CD4-positive, alpha-beta T cell treated with Interleukin-6 for 4 hours (primary cell): ENCODE data around the gene CHTF18.
"Not testable (repeated sequence)": the region's sequence is repeated elsewhere in the genome, so short reads cannot be mapped to it uniquely, and the experiment has no call there.

Experiments used
- DNase-seq: peaks from one replicate; pipeline ENCODE4 v3.0.0-alpha.2; 2020; ENCODE audit warnings: mixed read lengths

CHTF18 gene

GRCh38 chr16:760545-761343 is 27.7 kb upstream of the CHTF18 start, which contains the start of gene MSLN:
TSS of gene MSLN (plus strand) at chr16:760734. CDS start at chr16:762681, 1,947 bp downstream.
- no peak for DNase-seq

GRCh38 chr16:761625-762513 is 26.6 kb upstream of the CHTF18 start:
- DNase-seq, result no peak

DNA sequence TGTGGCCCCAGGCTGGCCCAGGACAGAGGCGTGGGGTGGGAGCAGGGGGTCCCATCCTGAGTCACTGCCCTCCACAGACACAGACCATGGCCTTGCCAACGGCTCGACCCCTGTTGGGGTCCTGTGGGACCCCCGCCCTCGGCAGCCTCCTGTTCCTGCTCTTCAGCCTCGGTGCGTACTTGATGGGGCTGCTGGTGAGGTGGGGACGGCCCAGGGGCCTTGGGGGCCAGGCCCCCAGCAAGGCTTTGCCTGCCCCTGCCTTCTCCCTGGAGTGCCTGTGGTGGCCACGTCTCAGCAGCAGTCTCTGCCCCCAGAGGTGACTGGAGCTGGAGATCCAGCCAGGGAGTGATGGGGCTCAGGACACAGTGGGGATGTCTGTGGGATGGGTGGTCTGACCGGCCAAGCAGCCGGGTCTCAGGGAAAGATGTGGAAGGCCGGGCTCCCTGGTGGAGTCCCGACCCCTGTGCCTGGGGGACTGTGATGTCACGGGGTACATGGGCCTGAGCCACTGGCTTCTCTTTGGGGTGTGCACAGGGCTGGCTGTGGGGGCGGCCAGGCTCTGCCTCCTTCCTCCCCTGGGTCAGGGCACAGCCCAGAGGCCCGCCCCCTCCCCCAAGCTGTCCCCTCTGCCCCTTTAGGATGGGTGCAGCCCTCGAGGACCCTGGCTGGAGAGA is 25.7 kb upstream of the CHTF18 start:
- DNase-seq, result no peak

DNA sequence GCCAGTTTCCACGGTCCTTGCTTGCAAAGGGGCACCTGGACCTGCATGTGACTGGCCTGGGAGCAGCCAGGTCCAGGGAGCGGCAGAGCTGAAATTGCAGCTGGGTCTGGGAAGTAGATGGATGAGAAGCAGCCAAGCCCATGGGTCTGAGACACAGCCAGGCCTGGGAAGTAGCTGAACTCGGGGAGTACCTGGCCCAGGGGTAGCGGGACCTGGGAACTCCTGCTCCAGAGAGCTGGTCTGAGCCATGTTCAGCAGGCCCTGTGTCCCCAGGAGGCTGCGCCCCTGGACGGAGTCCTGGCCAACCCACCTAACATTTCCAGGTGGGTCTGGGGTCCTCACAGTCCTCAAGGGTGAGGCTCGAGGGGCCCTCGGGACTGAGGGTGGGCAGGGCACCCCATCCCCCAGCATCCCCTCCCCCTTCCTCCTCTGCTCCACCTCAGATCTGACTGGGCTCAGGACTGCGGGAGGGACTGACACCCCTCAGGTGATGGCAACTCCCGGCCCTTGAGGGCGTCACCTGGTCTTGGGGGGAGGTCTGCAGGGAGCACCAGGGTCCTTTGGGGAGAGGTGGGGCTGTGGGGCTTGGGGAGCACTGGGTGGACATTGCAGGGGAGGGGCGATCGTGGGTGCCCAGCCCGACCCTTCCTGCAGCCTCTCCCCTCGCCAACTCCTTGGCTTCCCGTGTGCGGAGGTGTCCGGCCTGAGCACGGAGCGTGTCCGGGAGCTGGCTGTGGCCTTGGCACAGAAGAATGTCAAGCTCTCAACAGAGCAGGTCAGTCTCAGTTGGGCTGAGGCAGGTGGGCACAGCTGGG is 24.8 kb upstream of the CHTF18 start:
- no peak for DNase-seq

DNA sequence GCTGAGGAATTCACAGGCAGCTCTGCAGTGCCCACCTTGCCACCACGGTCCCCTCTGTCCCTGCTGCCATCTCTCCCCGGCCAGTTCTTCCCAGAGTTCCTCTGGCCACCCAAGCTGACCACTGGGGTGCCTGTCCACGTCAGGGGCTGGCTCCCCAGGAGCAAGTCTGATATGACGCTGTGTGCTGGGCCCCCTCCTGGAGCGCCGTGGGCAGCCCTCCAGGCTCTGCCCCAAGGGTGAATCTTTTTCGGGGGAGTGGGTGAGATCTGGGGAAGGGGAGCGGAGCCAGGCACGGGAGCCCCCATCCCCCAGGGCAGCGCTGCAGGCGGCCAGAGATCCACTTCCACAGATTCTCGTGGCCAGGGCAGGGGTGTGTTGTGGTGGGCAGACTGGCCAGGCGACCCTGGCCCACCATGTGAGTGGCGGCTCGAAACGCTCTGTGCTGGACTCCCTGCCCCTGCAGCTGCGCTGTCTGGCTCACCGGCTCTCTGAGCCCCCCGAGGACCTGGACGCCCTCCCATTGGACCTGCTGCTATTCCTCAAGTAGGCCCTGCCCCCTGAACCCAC is 24.2 kb upstream of the CHTF18 start:
- DNase-seq, result no peak

GRCh38 chr16:764848-765487 is 23.5 kb upstream of the CHTF18 start:
- DNase-seq, result no peak

DNA sequence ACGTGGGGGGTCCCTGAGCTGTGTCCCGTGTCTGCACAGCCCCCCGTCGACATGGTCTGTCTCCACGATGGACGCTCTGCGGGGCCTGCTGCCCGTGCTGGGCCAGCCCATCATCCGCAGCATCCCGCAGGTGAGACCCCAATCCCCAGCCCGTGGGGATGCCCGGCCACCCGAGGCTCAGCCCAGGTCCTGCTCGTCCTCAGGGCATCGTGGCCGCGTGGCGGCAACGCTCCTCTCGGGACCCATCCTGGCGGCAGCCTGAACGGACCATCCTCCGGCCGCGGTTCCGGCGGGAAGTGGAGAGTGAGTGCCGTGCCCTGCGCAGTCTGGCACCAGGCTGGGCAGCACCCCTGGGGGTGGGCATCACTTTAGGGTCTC is 22.9 kb upstream of the CHTF18 start:
- no peak for DNase-seq

GRCh38 chr16:766008-766819 is 22.2 kb upstream of the CHTF18 start:
- DNase-seq, result no peak

DNA sequence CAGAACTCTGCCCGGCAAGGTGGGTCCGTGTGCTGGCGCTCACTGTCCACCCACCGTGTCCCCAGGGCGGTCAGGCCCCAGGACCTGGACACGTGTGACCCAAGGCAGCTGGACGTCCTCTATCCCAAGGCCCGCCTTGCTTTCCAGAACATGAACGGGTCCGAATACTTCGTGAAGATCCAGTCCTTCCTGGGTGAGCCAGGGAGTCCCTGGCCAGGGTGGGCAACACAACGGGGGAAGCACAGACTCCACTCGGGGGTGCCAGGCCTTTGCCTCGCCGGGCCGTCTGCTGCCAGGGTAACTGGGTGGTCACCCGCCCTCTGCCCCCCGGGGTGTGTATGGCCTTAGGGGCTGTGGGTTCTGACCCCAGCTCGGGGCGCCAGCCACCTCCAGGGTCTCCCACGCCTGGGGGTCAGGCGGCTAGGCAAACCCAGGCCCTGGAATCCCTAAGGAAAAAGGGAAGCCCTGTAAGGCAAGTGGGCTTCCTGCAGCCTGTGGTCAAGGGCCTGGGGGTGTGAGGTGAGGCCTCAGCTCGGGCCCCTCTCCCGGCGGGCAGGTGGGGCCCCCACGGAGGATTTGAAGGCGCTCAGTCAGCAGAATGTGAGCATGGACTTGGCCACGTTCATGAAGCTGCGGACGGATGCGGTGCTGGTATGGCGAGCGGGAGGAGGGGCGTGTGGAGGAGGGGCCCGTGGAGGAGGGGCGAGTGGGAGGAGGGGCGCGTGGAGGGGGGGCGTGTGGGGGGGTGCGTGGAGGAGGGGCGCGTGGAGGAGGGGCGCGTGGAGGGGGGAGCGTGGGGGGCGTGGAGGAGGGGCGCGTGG is 21.4 kb upstream of the CHTF18 start:
- DNase-seq, result no peak

DNA sequence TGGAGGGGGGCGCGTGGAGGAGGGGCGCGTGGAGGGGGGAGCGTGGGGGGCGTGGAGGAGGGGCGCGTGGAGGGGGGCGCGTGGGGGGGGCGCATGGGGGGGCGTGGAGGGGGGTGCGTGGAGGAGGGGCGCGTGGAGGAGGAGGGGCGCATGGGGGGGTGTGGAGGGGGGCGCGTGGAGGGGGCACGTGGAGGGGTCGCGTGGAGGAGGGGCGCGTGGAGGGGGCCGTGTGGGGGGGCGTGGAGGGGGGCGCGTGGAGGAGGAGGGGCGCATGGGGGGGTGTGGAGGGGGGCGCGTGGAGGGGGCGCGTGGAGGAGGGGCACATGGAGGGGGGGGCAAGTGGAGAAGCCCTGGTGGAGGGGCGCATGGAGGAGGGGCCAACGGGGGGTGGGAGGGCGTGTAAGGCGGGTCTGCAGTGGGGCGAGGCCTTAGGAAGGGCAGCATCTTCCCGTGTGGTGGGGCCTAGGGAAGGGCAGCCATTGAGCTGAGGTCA is 20.6 kb upstream of the CHTF18 start:
- DNase-seq, result no peak

DNA sequence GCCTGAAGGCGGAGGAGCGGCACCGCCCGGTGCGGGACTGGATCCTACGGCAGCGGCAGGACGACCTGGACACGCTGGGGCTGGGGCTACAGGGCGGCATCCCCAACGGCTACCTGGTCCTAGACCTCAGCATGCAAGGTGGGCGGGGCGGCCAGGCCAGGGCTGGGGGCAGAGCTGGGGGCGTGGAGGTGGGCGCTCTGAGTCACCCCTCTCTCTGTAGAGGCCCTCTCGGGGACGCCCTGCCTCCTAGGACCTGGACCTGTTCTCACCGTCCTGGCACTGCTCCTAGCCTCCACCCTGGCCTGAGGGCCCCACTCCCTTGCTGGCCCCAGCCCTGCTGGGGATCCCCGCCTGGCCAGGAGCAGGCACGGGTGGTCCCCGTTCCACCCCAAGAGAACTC is 20.0 kb upstream of the CHTF18 start:
- DNase-seq, result no peak

- no peak for DNase-seq
Observed at GRCh38 chr16:769184-769784, 19.1 kb upstream of the CHTF18 start.

DNA sequence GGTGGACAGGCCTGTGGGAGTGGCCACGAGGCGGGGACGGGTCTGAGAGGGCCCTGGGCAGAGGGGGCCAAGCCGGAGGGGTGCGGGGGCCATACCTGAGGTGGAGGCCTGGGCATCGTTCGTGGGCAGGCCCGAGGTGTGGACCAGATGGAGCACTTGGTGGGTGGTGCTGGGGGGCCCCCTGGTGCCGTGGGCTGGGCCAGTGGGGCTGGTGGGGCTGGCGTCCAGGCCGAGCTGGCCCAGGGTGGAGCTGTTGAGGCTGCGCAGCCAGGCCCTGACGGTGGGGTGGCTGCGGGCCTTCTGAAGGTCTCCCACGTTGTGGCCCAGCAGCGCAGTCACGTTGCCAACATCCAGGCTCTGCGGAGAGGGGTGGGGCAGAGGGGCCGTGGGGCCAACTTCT is 18.5 kb upstream of the CHTF18 start:
- DNase-seq, result no peak

DNA sequence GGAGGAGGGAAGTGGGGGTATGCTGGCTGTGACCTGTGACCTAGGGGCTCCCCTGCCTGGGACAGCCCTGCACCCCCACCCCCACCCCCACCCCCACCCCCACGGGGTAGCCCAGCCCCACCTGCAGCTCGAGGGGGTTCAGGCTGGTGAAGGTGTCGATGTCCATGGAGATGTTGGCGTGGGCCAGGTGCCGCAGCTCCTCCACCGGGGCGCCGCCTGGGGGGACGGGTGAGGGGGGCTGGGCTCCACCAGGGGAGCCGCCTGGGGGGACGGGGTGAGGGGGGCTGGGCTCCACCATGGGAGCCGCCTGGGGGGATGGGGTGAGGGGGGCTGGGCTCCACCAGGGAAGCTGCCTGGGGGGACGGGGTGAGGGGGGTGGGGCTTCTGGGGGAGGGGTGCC is 18.0 kb upstream of the CHTF18 start:
- DNase-seq, result no peak

DNA sequence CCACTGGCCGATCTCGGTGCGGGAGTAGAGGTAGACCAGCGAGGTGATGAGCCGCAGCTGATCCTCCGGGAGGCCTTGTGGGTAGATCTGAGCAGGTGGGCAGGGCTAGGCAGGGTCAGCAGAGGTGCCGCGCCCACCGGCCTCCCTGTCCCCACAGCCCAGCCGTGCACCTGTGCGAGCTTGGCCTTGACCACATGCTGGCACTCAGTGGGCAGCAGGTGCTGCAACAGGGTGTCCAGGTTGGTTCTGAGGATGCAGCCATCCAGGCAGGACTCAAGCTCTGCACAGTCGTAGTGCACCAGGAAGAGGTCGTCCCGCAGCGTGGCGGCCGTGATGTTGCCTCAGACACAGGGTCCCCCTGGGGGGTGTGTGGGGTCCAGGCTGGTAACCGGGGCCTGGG is 15.5 kb upstream of the CHTF18 start:
- DNase-seq, result no peak

- DNase-seq, result no peak
Observed at GRCh38 chr16:774086-775001, 14.1 kb upstream of the CHTF18 start.

DNA sequence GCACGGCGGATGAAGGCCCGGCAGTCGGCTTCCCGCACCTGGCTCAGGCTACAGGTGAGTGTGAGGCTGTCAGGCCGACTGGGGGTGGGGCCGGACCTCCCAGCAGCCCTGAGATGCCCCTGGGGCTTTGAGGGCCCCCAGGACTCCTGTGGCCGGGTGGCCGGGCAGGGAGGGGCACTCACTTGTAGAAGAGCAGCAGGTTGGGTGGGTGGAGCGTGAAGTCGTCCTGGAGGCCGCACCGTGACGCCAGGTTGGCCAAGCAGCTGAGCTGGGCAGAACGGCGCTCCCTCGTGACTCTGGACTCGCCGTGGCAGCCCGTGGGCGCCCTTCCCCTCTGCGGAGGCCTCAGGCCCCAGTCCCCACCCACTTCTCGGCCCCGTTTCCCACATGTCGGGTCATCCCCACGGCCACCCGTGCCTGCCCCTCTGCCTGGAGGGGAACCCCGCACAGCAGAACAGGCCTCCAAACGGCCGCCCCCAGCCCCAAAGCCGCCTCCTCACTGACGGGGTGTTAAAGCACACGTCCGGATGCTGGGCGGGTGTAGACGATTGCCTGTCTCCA is 13.1 kb upstream of the CHTF18 start:
- no peak for DNase-seq

- DNase-seq, result not testable (repeated sequence)
Observed at GRCh38 chr16:776298-776697, 12.1 kb upstream of the CHTF18 start.
